MM.1S (cell line): ENCODE measurements around the gene CDK11A.
"Not testable (repeated sequence)": the region's sequence is repeated elsewhere in the genome, so short reads cannot be mapped to it uniquely, and the experiment has no call there.

Experiments
- DNase-seq: peaks from one replicate; pipeline ENCODE4 v3.0.0-alpha.2; 2015
- H2AFZ ChIP-seq: fragments of 300-600 bp; sonication (generic); 2 replicates; pipeline ENCODE4 v1.6.0; 2016; ENCODE audit warnings: antibody characterized with exemption, low read length
- H3F3A ChIP-seq: fragments of 300-600 bp; sonication (generic); 2 replicates; pipeline ENCODE4 v1.6.1; 2016; ENCODE audit warnings: mild to moderate bottlenecking, antibody characterized with exemption, low read length, moderate library complexity, mixed read lengths; ENCODE audit not compliant: insufficient read depth
- H3K27ac ChIP-seq: fragments of 300-600 bp; sonication (generic); 2 replicates; pipeline ENCODE4 v1.5.1; 2016; ENCODE audit warnings: mild to moderate bottlenecking, low read length
- H3K27me3 ChIP-seq: fragments of 300-600 bp; sonication (generic); replicated peaks from 2 replicates; pipeline ENCODE4 v1.6.0; 2016; ENCODE audit warnings: low read length; ENCODE audit not compliant: insufficient read depth
- H3K36me3 ChIP-seq: fragments of 300-600 bp; sonication (generic); replicated peaks from 2 replicates; pipeline ENCODE4 v1.6.1; 2016; ENCODE audit warnings: mild to moderate bottlenecking, low read length, mixed read lengths; ENCODE audit not compliant: insufficient read depth
- H3K4me1 ChIP-seq: fragments of 300-600 bp; sonication (generic); 2 replicates; pipeline ENCODE4 v1.6.1; 2016; ENCODE audit warnings: low read length, mixed read lengths
- H3K4me2 ChIP-seq: fragments of 300-600 bp; sonication (generic); 2 replicates; pipeline ENCODE4 v1.6.0; 2016; ENCODE audit warnings: low read depth, low read length
- H3K4me3 ChIP-seq: fragments of 300-600 bp; sonication (generic); 2 replicates; pipeline ENCODE4 v1.5.1; 2016; ENCODE audit warnings: low read length, mixed read lengths
- H3K79me2 ChIP-seq: fragments of 300-600 bp; sonication (generic); 2 replicates; pipeline ENCODE4 v1.6.1; 2016; ENCODE audit warnings: mixed run types, low read length, mixed read lengths
- H3K9ac ChIP-seq: fragments of 300-600 bp; sonication (generic); 2 replicates; pipeline ENCODE4 v1.6.1; 2016; ENCODE audit warnings: low read length, mixed read lengths
- H3K9me2 ChIP-seq: fragments of 300-600 bp; sonication (generic); replicated peaks from 2 replicates; pipeline ENCODE4 v1.6.1; 2016; ENCODE audit warnings: mild to moderate bottlenecking, low read length, mixed read lengths; ENCODE audit not compliant: insufficient read depth
- H3K9me3 ChIP-seq: fragments of 300-600 bp; sonication (generic); replicated peaks from 2 replicates; pipeline ENCODE4 v1.6.1; 2016; ENCODE audit warnings: mild to moderate bottlenecking, low read length, mixed read lengths; ENCODE audit not compliant: insufficient read depth
- H4K20me1 ChIP-seq: fragments of 300-600 bp; sonication (generic); 2 replicates; pipeline ENCODE4 v1.6.1; 2016; ENCODE audit warnings: mild to moderate bottlenecking, low read length, moderate library complexity, mixed read lengths; ENCODE audit not compliant: insufficient read depth
- EZH2 ChIP-seq: fragments of 300-600 bp; sonication (generic); optimal IDR thresholded peaks from 2 replicates; pipeline ENCODE3; 2017; ENCODE audit warnings: low read depth, mild to moderate bottlenecking, antibody characterized with exemption, low read length, mixed read lengths
- EZH2phosphoT487 ChIP-seq: fragments of 300-600 bp; sonication (generic); IDR thresholded peaks from 2 replicates; pipeline ENCODE4 v1.6.1; 2018; ENCODE audit warnings: antibody characterized with exemption, low read length
- TF ChIP-seq, protein P1 (sequence below): fragments of 300-600 bp; sonication (generic); IDR thresholded peaks from 2 replicates; pipeline ENCODE4 v1.5.1; 2016; ENCODE audit warnings: antibody characterized with exemption, low read length, mixed read lengths

CDK11A gene

DNA sequence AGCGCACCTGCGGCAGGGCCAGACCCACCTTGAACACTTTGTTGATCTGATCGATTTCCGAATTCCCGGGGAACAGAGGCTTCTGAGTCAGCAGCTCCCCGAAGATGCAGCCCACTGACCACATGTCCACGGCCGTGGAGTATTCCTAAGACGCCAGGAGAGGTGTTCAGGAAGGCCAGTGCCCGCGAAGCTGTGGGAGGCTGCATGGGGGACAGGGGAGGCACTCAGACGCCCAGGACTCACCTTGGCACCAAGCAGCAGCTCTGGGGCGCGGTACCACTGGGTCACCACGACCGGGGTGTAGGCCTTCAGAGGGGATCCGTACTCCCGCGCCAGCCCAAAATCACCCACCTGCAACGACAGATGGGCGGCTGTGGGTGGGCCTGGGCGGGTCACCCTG, 20.4 kb downstream of the CDK11A start:
- Histone ChIP-seq H3K4me1 (no peaks in the 10 kb centered on the region), H3K9ac (no peak overlapping the region), H3F3A (no peaks in the 10 kb centered on the region), H3K36me3 (no peaks in the 10 kb centered on the region), H3K27me3 (no peaks in the 10 kb centered on the region), H4K20me1 (no peaks in the 10 kb centered on the region), H3K4me3 (no peak overlapping the region), H3K27ac (no peak overlapping the region), H3K9me3 (no peaks in the 10 kb centered on the region), H3K4me2 (no peak overlapping the region), H2AFZ (no peak overlapping the region), H3K9me2 (no peaks in the 10 kb centered on the region), H3K79me2 (no peaks in the 10 kb centered on the region)
- DNase-seq, result no peak
- TF ChIP-seq EZH2 (no peak), EZH2phosphoT487 (no peak)
- TF ChIP-seq, protein P1, sequence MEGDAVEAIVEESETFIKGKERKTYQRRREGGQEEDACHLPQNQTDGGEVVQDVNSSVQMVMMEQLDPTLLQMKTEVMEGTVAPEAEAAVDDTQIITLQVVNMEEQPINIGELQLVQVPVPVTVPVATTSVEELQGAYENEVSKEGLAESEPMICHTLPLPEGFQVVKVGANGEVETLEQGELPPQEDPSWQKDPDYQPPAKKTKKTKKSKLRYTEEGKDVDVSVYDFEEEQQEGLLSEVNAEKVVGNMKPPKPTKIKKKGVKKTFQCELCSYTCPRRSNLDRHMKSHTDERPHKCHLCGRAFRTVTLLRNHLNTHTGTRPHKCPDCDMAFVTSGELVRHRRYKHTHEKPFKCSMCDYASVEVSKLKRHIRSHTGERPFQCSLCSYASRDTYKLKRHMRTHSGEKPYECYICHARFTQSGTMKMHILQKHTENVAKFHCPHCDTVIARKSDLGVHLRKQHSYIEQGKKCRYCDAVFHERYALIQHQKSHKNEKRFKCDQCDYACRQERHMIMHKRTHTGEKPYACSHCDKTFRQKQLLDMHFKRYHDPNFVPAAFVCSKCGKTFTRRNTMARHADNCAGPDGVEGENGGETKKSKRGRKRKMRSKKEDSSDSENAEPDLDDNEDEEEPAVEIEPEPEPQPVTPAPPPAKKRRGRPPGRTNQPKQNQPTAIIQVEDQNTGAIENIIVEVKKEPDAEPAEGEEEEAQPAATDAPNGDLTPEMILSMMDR, result no peak

DNA sequence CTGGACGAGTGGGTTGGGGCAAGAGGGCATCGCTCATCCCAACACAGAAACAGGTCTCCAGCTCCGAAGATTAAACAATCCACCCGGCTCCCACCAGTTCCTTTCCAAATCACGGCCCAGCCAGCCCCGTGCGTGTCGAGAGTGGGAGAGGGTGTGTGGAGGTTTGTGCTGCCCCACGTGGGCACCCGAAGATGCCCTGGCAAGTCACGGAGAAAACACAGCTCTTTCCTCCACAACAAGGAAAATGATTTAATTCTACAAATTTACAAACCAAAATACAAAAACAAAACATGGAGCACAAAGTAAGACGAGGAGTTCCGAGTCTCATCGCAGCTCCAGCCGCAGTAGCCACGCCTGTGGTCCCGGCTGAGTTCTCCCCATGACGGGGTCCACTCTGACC, 21.7 kb downstream of the CDK11A start:
- not testable (repeated sequence) for H2AFZ ChIP-seq, H3K9ac ChIP-seq, H3K79me2 ChIP-seq, H3K27ac ChIP-seq, H3K4me1 ChIP-seq, H4K20me1 ChIP-seq, H3K4me2 ChIP-seq, H3K27me3 ChIP-seq, H3F3A ChIP-seq, H3K9me3 ChIP-seq, H3K4me3 ChIP-seq, DNase-seq, H3K9me2 ChIP-seq, H3K36me3 ChIP-seq

DNA sequence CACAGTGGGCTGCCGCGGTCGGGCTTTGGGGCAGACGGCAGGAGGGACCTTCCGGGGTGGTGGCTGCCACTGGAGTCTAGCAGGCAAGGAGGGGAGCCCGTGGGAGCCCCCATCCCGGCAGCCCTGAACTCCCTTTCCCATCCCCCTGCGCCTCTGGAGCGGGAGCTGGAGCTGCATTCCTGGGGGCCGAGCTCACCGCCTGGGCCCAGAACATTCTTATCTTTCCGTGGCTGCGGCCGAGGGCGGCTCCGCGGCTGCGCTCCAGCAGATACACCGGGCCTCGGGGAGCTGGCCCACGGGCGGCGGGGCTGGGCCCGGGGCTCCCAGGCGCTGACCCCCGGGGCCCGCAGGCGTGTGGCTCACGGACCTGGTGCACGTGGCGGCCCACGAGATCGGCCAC, 23.6 kb downstream of the CDK11A start:
- not testable (repeated sequence) for H3K4me1 ChIP-seq, H3K79me2 ChIP-seq, H3K4me3 ChIP-seq, H3K4me2 ChIP-seq, H2AFZ ChIP-seq, H3F3A ChIP-seq, H3K27me3 ChIP-seq, H3K36me3 ChIP-seq, H3K27ac ChIP-seq, H3K9me2 ChIP-seq, DNase-seq, H3K9ac ChIP-seq, H3K9me3 ChIP-seq, H4K20me1 ChIP-seq

DNA sequence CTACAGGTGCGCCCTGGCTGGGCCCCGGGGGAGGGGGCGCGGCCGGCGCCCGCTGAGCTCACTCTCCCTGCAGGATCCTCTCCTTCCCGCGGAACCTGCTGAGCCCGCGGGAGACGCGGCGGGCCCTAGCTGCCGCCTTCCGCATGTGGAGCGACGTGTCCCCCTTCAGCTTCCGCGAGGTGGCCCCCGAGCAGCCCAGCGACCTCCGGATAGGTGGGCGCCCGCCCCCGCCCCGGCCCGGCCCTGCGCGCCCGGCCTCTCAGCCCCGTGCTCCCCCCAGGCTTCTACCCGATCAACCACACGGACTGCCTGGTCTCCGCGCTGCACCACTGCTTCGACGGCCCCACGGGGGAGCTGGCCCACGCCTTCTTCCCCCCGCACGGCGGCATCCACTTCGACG, 24.1 kb downstream of the CDK11A start:
- DNase-seq, H3K36me3 ChIP-seq, H3F3A ChIP-seq, H3K9me2 ChIP-seq, H3K9ac ChIP-seq, H4K20me1 ChIP-seq, H3K4me1 ChIP-seq, H3K4me3 ChIP-seq, H2AFZ ChIP-seq, H3K27ac ChIP-seq, H3K27me3 ChIP-seq, H3K9me3 ChIP-seq, H3K4me2 ChIP-seq, H3K79me2 ChIP-seq: not testable (repeated sequence)

DNA sequence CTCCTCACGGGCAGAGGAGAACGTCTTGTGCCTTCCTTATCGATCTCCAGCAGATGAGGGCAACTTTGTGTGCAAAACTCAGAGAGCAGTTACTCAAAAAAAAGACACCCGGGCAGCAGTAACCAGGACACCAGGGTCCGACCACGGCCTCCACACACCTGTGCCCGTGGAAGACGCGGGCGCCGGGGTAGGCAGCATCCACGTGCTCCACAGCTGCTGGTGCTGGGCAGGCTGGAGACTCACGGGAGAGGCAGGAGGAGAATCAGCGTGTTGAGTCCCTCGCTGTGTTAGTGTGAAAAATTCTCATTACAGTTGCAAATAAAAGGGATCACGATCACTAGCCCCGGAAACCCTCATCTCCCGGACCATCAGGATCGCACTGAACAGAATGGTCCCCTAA, 25.1 kb downstream of the CDK11A start:
- not testable (repeated sequence) for H4K20me1 ChIP-seq, H3K27ac ChIP-seq, H3K4me3 ChIP-seq, H3K4me2 ChIP-seq, H3K9me3 ChIP-seq, H3K27me3 ChIP-seq, H3K9me2 ChIP-seq, H3K4me1 ChIP-seq, H3K9ac ChIP-seq, H2AFZ ChIP-seq, H3K36me3 ChIP-seq, H3K79me2 ChIP-seq, DNase-seq, H3F3A ChIP-seq

DNA sequence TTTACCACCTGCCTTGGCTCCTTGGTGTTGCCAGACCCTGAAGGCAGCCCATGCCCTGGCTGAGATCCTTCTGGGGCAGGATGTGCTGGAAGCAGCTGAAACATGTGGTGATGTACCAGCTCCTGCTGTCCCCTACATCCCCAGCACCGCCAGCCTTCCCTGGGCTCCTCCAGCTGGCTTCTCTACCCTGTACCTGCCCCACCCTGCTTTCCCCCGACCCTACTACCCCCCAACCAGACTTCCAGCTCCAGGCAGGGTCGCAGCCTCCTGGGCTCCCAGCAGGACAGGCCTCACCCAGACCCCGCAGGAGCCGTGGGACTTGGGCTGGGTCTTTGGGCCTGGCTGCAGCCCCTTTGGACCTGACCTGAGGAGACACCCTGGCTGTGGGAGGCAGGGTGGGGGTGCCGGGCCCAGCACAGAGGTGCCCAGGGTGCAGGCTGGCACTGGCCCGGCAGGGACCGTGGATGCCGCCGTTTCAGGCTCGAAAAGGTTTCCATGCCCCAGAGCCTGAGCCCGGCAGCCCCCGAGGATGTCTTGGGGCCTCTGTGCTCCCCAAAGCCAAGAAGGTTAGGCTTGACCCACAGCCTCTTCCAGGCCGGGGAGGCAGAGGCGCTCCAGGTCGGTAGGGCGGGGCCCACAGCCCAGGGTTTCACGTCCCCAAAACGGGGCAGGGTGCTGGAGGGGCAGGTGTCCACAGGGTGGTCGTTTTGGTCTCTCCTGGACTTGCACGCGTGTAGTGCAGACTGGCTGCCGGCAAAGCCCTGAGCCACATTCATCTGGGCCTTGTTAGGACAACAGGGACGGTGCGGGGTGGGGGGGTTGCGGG, 26.6 kb downstream of the CDK11A start:
- H3F3A ChIP-seq, H3K27ac ChIP-seq, H3K9me3 ChIP-seq, H3K4me3 ChIP-seq, H3K79me2 ChIP-seq, H3K36me3 ChIP-seq, H3K4me2 ChIP-seq, DNase-seq, H2AFZ ChIP-seq, H4K20me1 ChIP-seq, H3K4me1 ChIP-seq, H3K9ac ChIP-seq, H3K9me2 ChIP-seq, H3K27me3 ChIP-seq: not testable (repeated sequence)
